GM23248 (cell line): Measurements from ENCODE around the gene PLEKHS1.

Experiments
- EZH2 ChIP-seq: fragments of 200-600 bp; sonication (generic); IDR thresholded peaks from 2 replicates; pipeline ENCODE4 v1.6.1; 2018; ENCODE audit warnings: antibody characterized with exemption, mild to moderate bottlenecking; ENCODE audit not compliant: insufficient read depth, poor library complexity, severe bottlenecking
- EZH2phosphoT487 ChIP-seq: fragments of 200-600 bp; sonication (generic); IDR thresholded peaks from 2 replicates; pipeline ENCODE4 v1.6.1; 2018; ENCODE audit warnings: antibody characterized with exemption, moderate library complexity, mild to moderate bottlenecking, low read depth; ENCODE audit not compliant: insufficient read depth

DNA sequence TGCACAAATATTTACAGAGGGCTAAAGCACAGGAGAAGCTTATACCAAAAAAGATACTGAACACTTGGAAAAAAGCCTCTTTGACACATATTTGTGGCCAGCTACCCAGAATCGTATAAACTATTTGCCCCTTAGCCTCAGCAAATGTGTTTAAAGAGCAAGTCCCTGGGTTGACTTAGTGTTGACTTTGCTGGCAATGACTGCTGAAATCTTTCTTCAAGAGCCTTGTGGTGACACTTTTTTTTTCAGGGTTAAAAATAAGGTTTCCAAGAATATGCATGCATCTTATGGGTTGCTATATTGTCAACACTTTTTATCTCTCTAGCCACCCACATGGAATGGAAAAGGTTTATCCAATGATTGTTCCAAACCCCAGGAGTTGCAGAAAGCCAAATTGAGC lies 14.9 kb upstream of the PLEKHS1 start:
- TF ChIP-seq EZH2 (no peak), EZH2phosphoT487 (no peak)
